ENCODE results near the gene TM9SF1. TPM values are rescaled to one million over a fixed set of nuclear protein-coding genes. Genes with fewer than 3 reads are reported as not detected.

TM9SF1 gene
- total RNA-seq, 1 experiment from 2014 or later: 68.0 TPM

DNA sequence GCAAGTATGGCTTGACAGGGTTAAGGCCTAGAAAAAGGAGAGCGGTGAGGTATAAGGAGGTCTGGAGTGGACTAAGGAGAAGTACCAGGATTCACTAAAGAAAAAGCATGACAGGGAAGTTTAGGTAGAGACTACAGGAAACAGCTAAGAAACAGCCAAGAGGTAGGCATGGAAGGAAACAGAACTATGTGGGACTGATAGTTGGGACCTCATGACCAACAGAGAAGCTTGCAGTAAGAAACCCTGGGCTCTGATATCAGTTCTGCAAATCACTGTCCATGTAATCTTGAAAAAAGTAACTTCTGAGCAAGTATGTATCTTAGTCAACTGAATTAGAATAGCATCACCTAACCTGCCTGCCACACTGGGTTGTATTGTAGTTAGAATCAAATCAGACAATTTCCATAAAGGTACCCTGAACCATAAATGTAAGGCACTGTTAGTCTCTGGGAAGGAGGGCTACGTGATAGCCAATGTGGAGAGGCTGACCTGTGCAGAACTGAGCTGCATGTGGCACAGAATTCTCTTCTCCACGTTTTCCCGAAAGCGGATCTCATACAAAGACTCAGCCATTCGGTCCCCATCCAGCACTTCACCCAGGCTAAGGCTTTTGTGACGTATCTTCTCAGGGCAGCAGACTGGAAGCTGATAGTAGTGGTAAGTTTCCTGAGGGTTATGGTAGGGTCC, 912 bp downstream of the TM9SF1 start:
- Mint-ChIP-seq H3K4me1 (ENCODE audit: low read depth, unreplicated experiment) (peaks cover 12% of the 10 kb centered on the region), H3K27me3 (ENCODE audit: unreplicated experiment) (no peaks in the 10 kb centered on the region), H3K4me3 (ENCODE audit: low read depth, unreplicated experiment) (peak overlapping the region; percentile 88), H3K9me3 (ENCODE audit: low read depth, unreplicated experiment) (no peaks in the 10 kb centered on the region), H3K36me3 (ENCODE audit: insufficient read depth, unreplicated experiment) (peaks cover 63% of the 10 kb centered on the region), H3K27ac (ENCODE audit: unreplicated experiment) (peak overlapping the region; percentile 92)
- intact Hi-C loops (cut with micrococcal nuclease; ENCODE audit: unreplicated experiment): no loop called here
- BruUV-seq (replicated peaks): TSS peak; percentile 57
- DNase-seq: no peak
- CTCF ChIA-PET: no interaction called here
- TF ChIP-seq, protein P1, sequence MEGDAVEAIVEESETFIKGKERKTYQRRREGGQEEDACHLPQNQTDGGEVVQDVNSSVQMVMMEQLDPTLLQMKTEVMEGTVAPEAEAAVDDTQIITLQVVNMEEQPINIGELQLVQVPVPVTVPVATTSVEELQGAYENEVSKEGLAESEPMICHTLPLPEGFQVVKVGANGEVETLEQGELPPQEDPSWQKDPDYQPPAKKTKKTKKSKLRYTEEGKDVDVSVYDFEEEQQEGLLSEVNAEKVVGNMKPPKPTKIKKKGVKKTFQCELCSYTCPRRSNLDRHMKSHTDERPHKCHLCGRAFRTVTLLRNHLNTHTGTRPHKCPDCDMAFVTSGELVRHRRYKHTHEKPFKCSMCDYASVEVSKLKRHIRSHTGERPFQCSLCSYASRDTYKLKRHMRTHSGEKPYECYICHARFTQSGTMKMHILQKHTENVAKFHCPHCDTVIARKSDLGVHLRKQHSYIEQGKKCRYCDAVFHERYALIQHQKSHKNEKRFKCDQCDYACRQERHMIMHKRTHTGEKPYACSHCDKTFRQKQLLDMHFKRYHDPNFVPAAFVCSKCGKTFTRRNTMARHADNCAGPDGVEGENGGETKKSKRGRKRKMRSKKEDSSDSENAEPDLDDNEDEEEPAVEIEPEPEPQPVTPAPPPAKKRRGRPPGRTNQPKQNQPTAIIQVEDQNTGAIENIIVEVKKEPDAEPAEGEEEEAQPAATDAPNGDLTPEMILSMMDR (IDR thresholded peaks at IDR 0.05; ENCODE audit: unreplicated experiment): no peak

DNA sequence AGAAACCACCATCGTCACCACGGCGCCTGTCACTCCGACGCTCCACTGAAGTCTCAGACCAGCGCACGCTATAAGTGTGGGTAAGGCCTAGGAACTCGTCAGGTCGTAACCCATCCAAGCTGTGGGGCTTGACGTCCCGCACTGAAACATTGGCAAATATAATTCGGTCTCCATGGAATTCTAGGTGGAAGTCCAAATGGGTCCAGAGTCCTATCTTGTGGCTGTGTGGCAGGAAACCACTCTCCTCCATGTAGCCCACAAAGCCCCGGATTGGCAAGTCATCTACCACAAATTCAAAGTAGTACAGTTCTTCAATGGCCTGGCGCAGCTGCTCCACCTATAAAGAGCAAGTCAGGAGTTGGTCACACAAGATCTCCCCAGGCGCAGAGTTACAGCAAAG, 2.3 kb downstream of the TM9SF1 start:
- Mint-ChIP-seq H3K27me3 (ENCODE audit: unreplicated experiment) (no peaks in the 10 kb centered on the region), H3K4me3 (ENCODE audit: low read depth, unreplicated experiment) (no peak overlapping the region), H3K9me3 (ENCODE audit: low read depth, unreplicated experiment) (no peaks in the 10 kb centered on the region), H3K4me1 (ENCODE audit: low read depth, unreplicated experiment) (peaks cover 18% of the 10 kb centered on the region), H3K27ac (ENCODE audit: unreplicated experiment) (no peak overlapping the region), H3K36me3 (ENCODE audit: insufficient read depth, unreplicated experiment) (peaks cover 66% of the 10 kb centered on the region)
- no peak for DNase-seq
- CTCF ChIA-PET: no interaction called here
- intact Hi-C loops (cut with micrococcal nuclease; ENCODE audit: unreplicated experiment): no loop called here
- no TSS peak for BruUV-seq (replicated peaks)
- TF ChIP-seq, protein P1 (IDR thresholded peaks at IDR 0.05; ENCODE audit: unreplicated experiment): no peak

DNA sequence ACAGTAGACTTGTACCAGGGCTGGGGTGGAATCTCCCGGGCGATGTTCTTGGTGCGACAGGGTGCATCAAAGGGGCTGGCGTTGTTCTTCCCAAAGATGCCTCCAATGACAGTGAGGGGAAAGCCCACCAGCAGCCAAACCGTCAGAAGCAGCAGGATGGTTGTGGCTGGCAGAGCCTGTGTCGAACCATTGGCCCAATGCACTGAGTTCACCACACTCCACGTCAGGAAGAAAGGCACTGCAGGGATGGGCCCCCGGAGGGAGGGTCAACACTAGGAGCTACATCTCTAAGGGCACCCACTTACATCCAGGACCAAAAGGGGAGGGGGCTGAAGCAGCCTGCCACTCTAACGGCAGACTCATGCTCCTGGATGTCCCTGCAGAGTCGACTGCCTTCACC, 4.8 kb downstream of the TM9SF1 start:
- CTCF ChIA-PET: no interaction called here
- Mint-ChIP-seq H3K9me3 (ENCODE audit: low read depth, unreplicated experiment) (no peaks in the 10 kb centered on the region), H3K36me3 (ENCODE audit: insufficient read depth, unreplicated experiment) (peaks cover 70% of the 10 kb centered on the region), H3K4me3 (ENCODE audit: low read depth, unreplicated experiment) (no peak overlapping the region), H3K4me1 (ENCODE audit: low read depth, unreplicated experiment) (peaks cover 30% of the 10 kb centered on the region), H3K27ac (ENCODE audit: unreplicated experiment) (peak overlapping the region; percentile 76), H3K27me3 (ENCODE audit: unreplicated experiment) (no peaks in the 10 kb centered on the region)
- no TSS peak for BruUV-seq (replicated peaks)
- TF ChIP-seq, protein P1 (IDR thresholded peaks at IDR 0.05; ENCODE audit: unreplicated experiment): no peak
- DNase-seq: no peak
- intact Hi-C loops (cut with micrococcal nuclease; ENCODE audit: unreplicated experiment): no loop called here

DNA sequence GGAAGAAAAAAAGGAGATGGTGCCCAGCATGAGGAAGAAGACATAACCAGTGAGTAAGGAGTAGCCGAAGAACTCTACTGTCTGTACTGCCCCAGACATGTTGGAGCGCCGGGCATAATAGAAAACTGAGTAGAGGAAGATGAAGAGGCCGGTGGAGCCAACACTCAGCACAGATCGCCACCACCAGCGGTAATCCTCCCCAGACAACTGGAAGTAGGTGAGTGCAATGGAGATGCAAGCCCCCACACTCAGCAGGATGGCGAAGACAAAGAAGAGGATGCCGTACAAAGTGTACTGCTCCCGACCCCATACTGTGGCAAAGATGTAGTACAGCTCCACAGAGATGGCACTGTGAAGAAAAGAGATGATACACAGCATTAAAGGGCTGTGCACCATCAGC, 5.8 kb downstream of the TM9SF1 start:
- CTCF ChIA-PET: no interaction called here
- no TSS peak for BruUV-seq (replicated peaks)
- H3K9me3 Mint-ChIP-seq (ENCODE audit: low read depth, unreplicated experiment): no peaks in the 10 kb centered on the region
- DNase-seq: no peak
- intact Hi-C loops (cut with micrococcal nuclease; ENCODE audit: unreplicated experiment): no loop called here
- no peaks in the 10 kb centered on the region for H3K27me3 Mint-ChIP-seq (ENCODE audit: unreplicated experiment)
- peaks cover 30% of the 10 kb centered on the region for H3K4me1 Mint-ChIP-seq (ENCODE audit: low read depth, unreplicated experiment)
- TF ChIP-seq, protein P1 (IDR thresholded peaks at IDR 0.05; ENCODE audit: unreplicated experiment): no peak
- H3K27ac Mint-ChIP-seq (ENCODE audit: unreplicated experiment): peak overlapping the region; percentile 76
- peaks cover 65% of the 10 kb centered on the region for H3K36me3 Mint-ChIP-seq (ENCODE audit: insufficient read depth, unreplicated experiment)
- no peak overlapping the region for H3K4me3 Mint-ChIP-seq (ENCODE audit: low read depth, unreplicated experiment)
